HG02678 (cell line): ENCODE results near the gene TASP1.
"Not testable (repeated sequence)": the region's sequence is repeated elsewhere in the genome, so short reads cannot be mapped to it uniquely, and the experiment has no call there.

Experiments used
- ATAC-seq: cut with Tn5 transposase; IDR thresholded peaks from one replicate; pipeline ENCODE4 v1.9.1; 2021; ENCODE audit warnings: mild to moderate bottlenecking, moderate library complexity; ENCODE audit not compliant: unreplicated experiment

Gene TASP1

GRCh38 chr20:13507646-13508045 lies 131.1 kb downstream of the TASP1 start:
- ATAC-seq, result no peak

DNA sequence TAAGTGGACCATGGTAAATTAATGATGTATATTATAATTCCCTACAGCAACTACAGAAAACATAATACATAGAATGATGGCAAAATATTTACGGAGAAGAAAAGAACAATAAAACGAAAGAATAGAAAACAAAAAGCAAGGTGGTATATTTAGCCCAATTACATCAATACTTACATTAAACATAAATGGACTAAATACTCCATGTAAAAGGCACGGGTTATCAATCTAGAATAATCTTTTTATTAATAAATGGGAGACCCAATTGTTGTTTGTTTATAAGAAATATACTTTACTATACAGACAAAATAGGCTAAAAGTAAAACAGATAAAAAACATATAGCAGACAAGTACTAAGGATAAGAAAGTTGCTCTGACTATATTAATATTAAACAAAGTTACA lies 137.2 kb downstream of the TASP1 start:
- no peak for ATAC-seq

GRCh38 chr20:13494019-13494418 lies 144.7 kb downstream of the TASP1 start:
- no peak for ATAC-seq

DNA sequence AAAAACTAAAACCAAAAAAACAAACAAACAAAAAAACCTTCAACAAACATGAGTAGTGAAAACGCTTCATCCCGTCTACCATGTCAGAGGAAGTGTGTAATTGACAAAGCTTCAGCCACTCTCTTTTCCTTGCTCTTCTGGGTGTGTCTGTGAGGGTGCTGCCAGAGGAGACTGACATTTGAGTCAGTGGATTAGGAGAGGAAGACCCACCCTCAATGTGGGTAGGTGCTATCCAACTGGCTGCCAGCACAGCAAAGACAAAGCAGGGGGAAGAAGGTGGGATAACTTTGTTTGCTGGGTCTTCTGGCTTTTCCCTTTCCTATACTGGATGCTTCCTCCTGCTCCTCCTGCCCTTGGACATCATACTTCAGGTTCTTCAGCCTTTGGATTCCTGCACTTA lies 145.6 kb downstream of the TASP1 start:
- ATAC-seq, result no peak

DNA sequence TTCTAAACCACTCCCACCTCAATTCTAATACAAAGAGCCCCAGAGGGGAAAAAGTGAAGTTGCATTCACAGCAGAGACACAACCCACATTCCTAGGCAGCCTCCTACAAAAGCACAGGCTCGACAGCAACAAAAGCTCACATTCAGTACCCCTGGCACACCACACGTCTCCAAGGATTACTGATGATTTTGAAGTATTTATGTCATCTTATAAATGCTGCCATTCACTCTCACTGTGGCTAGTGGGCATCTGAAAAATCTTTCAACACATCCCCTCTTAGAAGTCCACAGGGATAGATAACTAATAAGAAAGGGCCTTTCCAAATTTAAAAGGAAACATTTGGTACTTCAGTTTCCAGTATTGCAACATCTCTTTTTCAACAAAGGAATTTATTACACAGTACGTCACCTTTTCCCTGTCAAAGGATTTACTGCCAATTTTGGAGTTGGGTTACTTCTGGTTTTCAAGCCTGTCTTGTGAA lies 146.7 kb downstream of the TASP1 start:
- no peak for ATAC-seq

DNA sequence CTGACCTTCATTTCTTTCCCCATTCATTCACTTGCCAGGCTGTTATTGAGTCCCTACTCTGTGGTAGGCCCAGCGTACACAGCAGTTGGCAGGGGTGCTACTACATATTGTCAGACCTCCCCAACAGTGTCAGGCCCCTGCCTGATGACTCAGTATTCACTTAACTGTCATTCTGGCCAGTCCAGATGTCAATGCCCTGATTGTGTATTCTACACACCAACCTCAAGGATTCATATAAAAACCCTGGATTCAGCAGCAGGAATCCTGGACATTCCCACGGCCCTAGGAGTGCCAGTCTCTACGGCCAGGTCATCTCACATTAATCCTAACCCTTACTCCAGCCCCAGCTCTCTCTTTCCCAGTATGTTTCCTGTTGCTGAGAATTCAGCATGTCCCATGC lies 151.5 kb downstream of the TASP1 start:
- no peak for ATAC-seq

DNA sequence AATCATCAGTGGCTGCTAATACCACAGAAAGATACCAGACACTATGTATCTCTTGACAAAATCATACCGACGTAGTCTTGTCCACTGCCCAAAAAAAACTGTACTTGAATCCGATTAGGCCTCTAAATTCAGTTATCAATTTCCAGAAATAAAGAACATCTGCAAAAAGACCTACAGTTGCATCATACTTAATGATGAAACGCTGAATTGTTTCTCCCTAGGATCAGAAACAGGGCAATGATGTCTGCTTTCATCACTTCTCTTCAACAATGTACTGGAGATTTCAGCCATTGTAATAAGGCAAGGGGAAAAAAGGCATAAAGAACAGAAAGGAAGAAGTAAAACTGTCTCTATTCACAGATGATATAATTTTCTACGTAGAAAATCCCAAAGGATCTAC lies 152.0 kb downstream of the TASP1 start:
- no peak for ATAC-seq

DNA sequence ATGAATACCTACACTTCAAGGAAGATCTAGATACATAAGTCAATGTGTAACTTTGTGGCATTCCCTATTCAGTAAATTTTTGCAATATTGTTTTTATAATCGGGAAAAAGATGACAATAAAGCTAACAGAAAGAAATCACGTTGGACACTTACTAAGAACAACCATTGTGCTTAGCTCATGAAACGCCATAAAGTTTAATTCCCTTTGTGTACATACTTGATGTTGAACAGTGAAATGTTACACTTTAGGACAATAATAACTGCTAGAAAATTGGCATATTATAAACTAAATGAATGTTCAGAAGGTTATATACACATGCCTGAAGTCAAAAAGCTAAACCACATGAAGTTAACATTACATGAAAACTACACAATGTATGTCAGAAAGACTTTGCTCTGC lies 153.2 kb downstream of the TASP1 start:
- ATAC-seq, result no peak

- not testable (repeated sequence) for ATAC-seq
Observed at GRCh38 chr20:13485019-13485418, 153.7 kb downstream of the TASP1 start.

DNA sequence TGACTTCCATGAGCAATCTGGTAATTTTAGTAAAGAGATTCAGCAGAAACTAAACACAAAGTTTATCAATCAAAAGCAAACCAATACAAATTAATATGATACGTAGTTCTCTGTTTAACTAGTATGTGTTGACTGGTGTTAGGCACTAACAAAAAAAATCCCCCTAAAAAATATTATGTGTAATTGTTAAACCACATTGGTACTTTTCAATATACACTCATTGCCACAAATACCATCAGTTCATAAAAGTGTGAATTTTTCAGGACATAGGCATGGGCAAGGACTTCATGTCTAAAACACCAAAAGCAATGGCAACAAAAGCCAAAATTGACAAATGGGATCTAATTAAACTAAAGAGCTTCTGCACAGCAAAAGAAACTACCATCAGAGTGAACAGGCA lies 155.3 kb downstream of the TASP1 start:
- not testable (repeated sequence) for ATAC-seq

GRCh38 chr20:13478366-13478765 lies 160.4 kb downstream of the TASP1 start:
- no peak for ATAC-seq

DNA sequence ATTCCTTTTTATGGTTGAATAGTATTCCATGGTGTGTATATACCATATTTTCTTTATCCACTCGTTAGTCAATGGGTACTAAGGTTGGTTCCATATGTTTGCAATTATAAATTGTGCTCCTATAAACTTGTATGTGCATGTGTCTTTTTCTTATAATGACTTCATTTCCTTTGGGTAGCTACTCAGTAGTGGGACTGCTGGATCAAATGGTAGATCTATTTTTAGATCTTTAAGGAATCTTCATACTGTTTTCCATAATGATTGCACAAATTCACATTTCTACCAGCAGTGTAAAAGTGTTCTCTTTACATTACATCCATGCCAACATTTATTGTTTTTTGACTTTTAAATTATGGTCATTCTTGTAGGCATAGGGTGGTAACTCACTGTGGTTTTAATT lies 164.3 kb downstream of the TASP1 start:
- ATAC-seq, result no peak

DNA sequence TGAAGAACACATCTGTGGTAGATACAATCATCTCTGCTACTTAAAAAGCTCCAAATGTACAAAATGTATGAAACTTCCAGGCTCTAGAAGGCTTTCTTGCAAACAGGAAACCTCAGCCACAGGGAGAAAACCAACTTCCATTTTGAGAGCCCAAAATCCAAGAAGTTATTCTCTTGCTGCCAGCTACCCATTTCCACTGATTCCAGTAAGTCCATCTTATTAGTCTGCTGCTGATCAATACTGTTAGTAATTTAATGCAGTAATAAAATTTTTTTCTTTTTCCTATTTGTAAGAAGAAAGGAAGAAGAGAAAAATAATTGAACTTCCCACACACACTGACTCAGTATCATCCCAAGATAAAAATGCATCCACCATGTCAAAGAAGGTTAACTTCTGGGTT lies 169.5 kb downstream of the TASP1 start:
- no peak for ATAC-seq

DNA sequence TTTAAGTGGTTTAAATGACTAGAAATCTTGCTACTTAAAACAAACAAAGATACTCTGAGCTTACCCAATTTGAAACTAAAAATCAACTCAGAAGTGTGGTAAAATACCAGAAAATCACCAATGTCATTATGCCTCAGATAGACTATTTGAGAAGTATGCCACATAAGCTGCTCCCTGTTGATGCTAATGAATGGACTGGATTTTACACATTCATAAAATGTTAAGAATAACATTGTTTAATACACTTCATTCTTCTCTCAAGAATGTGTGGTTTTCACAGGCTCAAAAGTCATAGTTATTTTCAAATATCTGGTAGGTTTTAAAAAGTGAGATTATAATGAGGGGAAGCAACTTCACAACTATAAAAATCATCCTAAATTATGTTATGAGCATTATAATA lies 170.6 kb downstream of the TASP1 start:
- no peak for ATAC-seq

- ATAC-seq, result no peak
Observed at GRCh38 chr20:13464702-13465101, 174.0 kb downstream of the TASP1 start.

- ATAC-seq, result no peak
Observed at GRCh38 chr20:13461849-13462458, 176.8 kb downstream of the TASP1 start.

GRCh38 chr20:13458860-13459451 lies 179.8 kb downstream of the TASP1 start:
- ATAC-seq, result peak; percentile 87

GRCh38 chr20:13457487-13457886 lies 181.2 kb downstream of the TASP1 start:
- ATAC-seq, result no peak

- no peak for ATAC-seq
Observed at GRCh38 chr20:13455713-13456112, 183.0 kb downstream of the TASP1 start.

- ATAC-seq, result no peak
Observed at GRCh38 chr20:13453367-13453766, 185.4 kb downstream of the TASP1 start.

GRCh38 chr20:13452470-13453124 lies 186.1 kb downstream of the TASP1 start:
- no peak for ATAC-seq

DNA sequence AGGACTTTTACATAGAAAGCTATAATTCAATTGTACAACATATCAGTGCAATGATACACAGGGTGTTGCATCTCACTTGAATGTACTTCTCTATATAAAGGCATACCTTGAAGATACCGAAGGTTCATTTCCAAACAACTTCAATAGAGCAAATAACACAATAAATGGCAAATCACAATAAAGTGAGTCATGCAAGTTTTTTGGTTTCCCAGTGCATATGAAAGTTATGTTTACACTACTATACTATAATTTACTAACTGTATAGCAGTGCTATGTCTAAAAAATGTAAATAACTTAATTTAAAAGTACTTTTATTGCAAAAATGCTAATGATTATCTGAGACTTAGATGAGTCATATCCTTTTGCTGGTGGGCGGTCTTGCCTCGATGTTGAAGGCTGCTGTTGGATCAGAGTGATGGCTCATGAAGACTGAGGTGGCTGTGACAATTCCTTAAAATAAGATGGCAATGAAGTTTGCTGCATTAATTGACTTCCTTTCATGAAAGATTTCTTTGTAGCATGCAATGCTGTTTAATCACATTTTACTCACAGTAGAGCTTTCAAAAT lies 188.8 kb downstream of the TASP1 start:
- ATAC-seq, result no peak
